HG03280 (cell line): ENCODE data around the gene IGSF3.
A peak's percentile ranks its signal among the peaks of the same experiment; 100 is the strongest.
"Not testable (repeated sequence)": the region's sequence is repeated elsewhere in the genome, so short reads cannot be mapped to it uniquely, and the experiment has no call there.

Experiments used
- ATAC-seq: cut with Tn5 transposase; IDR thresholded peaks from one replicate; pipeline ENCODE4 v1.9.1; 2021; ENCODE audit warnings: mild to moderate bottlenecking, moderate library complexity; ENCODE audit not compliant: unreplicated experiment

Gene IGSF3

GRCh38 chr1:116580446-116581322 is 86.8 kb downstream of the IGSF3 start:
- no peak for ATAC-seq

GRCh38 chr1:116579259-116579875 is 88.2 kb downstream of the IGSF3 start:
- no peak for ATAC-seq

DNA sequence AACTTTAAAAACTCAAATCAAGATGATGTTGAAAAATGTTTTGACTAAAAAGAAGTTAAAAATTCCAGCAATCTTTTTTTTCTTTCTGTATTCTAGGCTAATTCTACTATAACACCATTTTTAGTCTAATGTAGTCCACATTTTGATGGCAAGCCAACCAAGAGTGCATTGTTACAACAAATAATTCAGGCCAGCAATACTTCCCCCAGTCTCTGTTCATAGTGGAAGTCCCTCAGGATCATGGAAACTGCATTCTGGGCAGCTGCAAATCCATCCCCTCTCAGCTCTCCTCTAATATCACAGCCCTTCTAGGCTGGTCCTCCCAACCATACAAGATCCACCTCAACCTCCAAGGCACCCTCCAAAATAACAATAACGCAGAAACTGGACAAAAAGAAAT is 89.0 kb downstream of the IGSF3 start:
- ATAC-seq = no peak

- ATAC-seq = no peak
These were observed 89.7 kb downstream of the IGSF3 start for GRCh38 chr1:116577759-116578314.

- no peak for ATAC-seq
These were observed 92.8 kb downstream of the IGSF3 start for GRCh38 chr1:116574581-116575291.

GRCh38 chr1:116573431-116574095 is 94.0 kb downstream of the IGSF3 start:
- no peak for ATAC-seq

GRCh38 chr1:116572771-116573430 is 94.6 kb downstream of the IGSF3 start:
- no peak for ATAC-seq

DNA sequence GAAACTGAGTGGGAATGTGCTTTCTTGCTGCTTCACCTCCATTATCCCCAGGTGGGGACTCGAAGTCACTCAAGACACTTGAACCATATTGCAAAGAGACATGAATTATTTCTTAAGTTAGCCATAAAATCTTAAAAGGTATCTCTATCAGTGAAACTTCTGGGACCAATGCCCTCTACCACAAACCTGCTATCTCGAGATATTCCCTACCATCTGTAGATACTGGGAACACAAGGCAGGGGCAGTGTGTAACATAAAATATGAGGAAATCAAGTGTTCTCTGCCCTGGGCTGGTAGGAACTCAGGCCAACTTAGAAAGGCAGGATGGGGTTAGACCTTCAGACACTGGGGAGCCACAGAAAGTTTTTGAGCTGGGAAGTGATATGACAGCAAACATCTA is 95.4 kb downstream of the IGSF3 start:
- no peak for ATAC-seq

DNA sequence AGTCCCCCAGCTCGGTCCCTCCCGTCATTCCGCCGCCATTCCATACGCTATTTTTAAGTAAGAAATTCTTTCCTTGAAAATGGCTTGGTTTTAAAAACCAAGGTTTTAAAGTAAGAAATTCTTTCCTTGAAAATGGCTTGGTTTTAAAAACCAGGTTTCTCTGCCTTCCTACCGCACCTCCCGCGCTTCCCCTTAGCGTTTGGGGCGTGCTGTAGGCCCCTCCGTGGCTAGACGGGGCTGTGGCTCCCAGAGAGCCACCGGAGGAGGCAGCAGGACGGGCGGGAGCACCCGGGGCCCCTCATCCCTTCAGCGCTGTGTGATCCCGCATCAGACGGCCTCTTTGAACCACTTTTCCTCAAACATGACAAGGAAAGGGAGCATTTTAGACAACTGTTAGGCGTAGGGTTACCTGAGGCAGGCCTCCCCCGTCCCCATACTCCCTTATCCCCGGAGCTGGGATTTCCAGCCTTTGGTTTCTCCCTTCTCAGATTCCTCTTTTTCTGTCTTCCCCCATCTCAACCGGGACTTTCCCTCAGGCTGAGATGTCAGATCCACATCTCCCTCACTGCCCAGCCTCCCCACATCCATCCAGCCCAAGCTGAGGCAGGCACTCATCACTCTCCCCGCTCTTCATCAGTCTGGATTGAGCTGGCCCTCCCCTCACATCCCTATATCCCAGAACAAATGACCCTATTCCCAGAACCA is 96.2 kb downstream of the IGSF3 start:
- ATAC-seq = no peak

DNA sequence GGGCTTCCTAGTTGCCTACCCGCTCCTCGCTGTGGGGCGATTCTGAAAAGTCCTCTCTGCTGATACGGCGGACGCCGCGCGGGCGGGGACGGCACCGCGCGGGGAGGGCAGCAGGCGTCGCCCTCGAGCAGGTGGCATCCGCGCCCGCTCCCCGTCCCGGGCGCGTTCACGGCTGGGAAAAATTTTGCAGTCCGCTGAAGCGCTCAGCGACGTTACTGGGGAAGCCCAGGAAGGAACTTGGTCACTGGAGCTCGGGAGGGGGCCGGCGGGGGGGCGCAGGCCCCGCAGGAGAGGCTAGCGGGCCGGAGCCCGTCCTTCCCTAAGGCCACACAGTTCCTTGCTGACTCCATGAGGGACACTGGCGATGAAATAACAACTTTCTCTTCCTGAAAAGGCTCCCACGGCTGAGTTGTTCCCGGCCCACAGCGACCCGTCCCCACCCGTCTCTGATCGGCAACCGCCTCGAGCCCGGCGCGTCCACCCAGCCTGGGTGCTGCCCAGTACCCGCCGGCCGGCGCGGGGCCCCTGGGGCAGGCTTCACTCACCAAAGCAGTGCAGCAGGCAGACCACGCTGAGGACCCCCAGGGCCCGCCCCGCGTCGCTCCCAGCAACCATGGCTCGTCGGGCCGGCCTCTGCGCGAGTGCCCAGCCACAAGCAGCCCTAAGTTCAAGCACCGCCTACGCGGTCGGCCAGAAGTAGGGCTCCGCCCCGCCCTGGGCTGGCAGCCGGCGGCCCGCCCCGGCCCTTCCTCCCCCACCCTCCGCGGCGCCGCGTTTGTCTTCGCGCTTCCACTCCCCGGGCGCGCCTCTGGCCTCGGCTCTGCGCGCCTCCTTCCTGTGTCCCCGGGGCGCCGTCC is 96.9 kb downstream of the IGSF3 start, which contains the start of gene CD58:
CD58 (minus strand) TSS at position 669 of the 857 bp plus-strand sequence; CDS start at position 615, 54 bp downstream.
- ATAC-seq = peak; percentile 62

GRCh38 chr1:116569776-116570357 is 97.7 kb downstream of the IGSF3 start:
- no peak for ATAC-seq

DNA sequence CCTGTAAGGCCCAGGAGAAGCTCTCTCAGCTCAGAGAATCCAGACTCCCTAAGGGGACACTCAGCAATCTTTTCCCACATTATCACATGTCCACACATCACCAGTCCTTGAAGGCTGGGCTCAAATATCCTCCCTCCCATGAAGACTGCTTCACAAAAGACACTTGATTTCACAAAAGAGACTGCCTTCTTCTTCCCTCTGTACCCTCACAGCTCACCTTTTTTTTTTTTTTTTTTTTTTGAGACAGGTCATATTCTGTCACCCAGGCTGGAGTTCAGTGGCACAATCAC is 98.2 kb downstream of the IGSF3 start:
- ATAC-seq = no peak

- ATAC-seq = no peak
These were observed 98.7 kb downstream of the IGSF3 start for GRCh38 chr1:116568662-116569380.

GRCh38 chr1:116567790-116568661 is 99.5 kb downstream of the IGSF3 start:
- no peak for ATAC-seq

- ATAC-seq = no peak
These were observed 102.3 kb downstream of the IGSF3 start for GRCh38 chr1:116565222-116565621.

- no peak for ATAC-seq
These were observed 103.1 kb downstream of the IGSF3 start for GRCh38 chr1:116564426-116564825.

DNA sequence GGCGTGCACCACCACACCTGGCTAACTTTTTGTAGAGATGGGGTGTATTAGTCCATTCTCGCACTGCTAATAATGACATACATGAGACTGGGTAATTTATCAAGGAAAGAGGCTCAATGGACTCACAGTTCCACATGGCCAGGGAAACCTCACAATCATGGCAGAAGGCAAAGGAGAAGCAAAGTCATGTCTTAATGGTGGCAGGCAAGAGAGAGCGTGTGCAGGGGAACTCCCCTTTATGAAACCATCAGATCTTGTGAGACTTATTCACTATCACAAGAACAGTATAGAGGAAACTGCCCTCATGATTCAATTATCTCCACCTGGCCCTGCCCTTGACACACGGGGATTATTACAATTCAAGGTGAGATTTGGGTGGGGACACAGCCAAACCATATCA is 105.1 kb downstream of the IGSF3 start:
- ATAC-seq = not testable (repeated sequence)
